Endothelial cell of umbilical vein (primary cell): ENCODE data around the gene STMP1. TPM values are rescaled to one million over a fixed set of nuclear protein-coding genes. Genes with fewer than 3 reads are reported as not detected.

ENCODE experiments used
- BruUV-seq: library from RNA; stranded (reverse); fragments of 400-500 nt; replicated peaks from 2 replicates; lab custom pipeline; 2021; lab: Mats Ljungman, UMichigan
- CTCF ChIA-PET: fragments of 300-600, 350-600 bp; sonication (Branson Sonifier 250); formaldehyde crosslinking; loops from one replicate; lab custom pipeline; 2021; ENCODE audit warnings: antibody characterized with exemption, inconsistent platforms; lab: Charles Lee
- POLR2A ChIA-PET: fragments of 300-600, 350-600 bp; sonication (Branson Sonifier 250); formaldehyde crosslinking; loops from one replicate; lab custom pipeline; 2021; ENCODE audit warnings: antibody characterized with exemption, inconsistent platforms; lab: Charles Lee
- DNase-seq: peaks from one replicate; pipeline ENCODE4 v3.0.0-alpha.2; 2011; ENCODE audit warnings: low read depth, low spot score
- FAIRE-seq: peaks from 2 replicates; lab custom pipeline; 2011; peaks lifted over from hg19 to GRCh38; lab: Jason Lieb, UNC
- H2AFZ ChIP-seq: 2 replicates; pipeline ENCODE4 v1.6.0; 2012; ENCODE audit warnings: low read depth, low read length, control low read depth, inconsistent platforms
- H3K27ac ChIP-seq: 2 replicates; pipeline ENCODE4 v1.5.1; 2011; ENCODE audit warnings: low read depth, mild to moderate bottlenecking, control low read depth, low read length, moderate library complexity; ENCODE audit not compliant: insufficient read depth
- H3K27me3 ChIP-seq, 2 experiments: 2 replicates each; pipeline versions ENCODE4 v1.6.0 to v1.6.1; 2011; ENCODE audit warnings: low read length in 2 of 2, mixed read lengths in 1 of 2; ENCODE audit not compliant: control insufficient read depth in 2 of 2, insufficient read depth in 2 of 2
- H3K36me3 ChIP-seq, 2 experiments: 2 replicates in 1 of 2; 3 replicates in 1 of 2; pipeline ENCODE4 v1.5.1; 2011; ENCODE audit warnings: low read length in 2 of 2, mild to moderate bottlenecking in 1 of 2, moderate library complexity in 1 of 2; ENCODE audit not compliant: control insufficient read depth in 2 of 2, insufficient read depth in 2 of 2; ENCODE audit errors: extremely low read depth in 1 of 2
- H3K4me1 ChIP-seq: 3 replicates; pipeline ENCODE4 v1.5.1; 2011; ENCODE audit warnings: mild to moderate bottlenecking, low read length; ENCODE audit not compliant: control insufficient read depth, insufficient read depth; ENCODE audit errors: extremely low read depth
- H3K4me2 ChIP-seq: 2 replicates; pipeline ENCODE4 v1.6.1; 2011; ENCODE audit warnings: low read length, control low read depth, mixed read lengths; ENCODE audit not compliant: insufficient read depth
- H3K4me3 ChIP-seq, 3 experiments: fragments of 200-600 bp in 1 of 3; sonication (generic), shearing (Covaris generic) in 1 of 3; replicated peaks in 1 of 3; 2 replicates each; pipeline ENCODE4 v1.5.1; 2011 to 2016; ENCODE audit warnings: control low read depth in 3 of 3, low read length in 3 of 3, mild to moderate bottlenecking in 2 of 3, inconsistent platforms in 1 of 3, low read depth in 1 of 3, moderate library complexity in 1 of 3; ENCODE audit not compliant: insufficient read depth in 1 of 3
- H3K79me2 ChIP-seq: 2 replicates; pipeline ENCODE4 v1.6.0; 2012; ENCODE audit warnings: low read length, inconsistent platforms; ENCODE audit not compliant: control insufficient read depth, insufficient read depth
- H3K9ac ChIP-seq: replicated peaks from 2 replicates; pipeline ENCODE3; 2011; ENCODE audit warnings: low read length, control low read depth; ENCODE audit not compliant: insufficient read depth; ENCODE audit errors: extremely low read depth
- H3K9me1 ChIP-seq: replicated peaks from 3 replicates; pipeline ENCODE4 v1.6.0; 2011; ENCODE audit warnings: mild to moderate bottlenecking, low read length; ENCODE audit not compliant: control insufficient read depth, insufficient read depth; ENCODE audit errors: extremely low read depth
- H3K9me3 ChIP-seq: replicated peaks from 2 replicates; pipeline ENCODE4 v1.5.1; 2012; ENCODE audit warnings: low read length, inconsistent platforms; ENCODE audit not compliant: control insufficient read depth, insufficient read depth
- H4K20me1 ChIP-seq: replicated peaks from 2 replicates; pipeline ENCODE3; 2011; ENCODE audit warnings: mild to moderate bottlenecking, low read length; ENCODE audit not compliant: control insufficient read depth, insufficient read depth; ENCODE audit errors: extremely low read depth
- CTCF ChIP-seq, 2 donors: IDR thresholded peaks; 1 replicate in 1 of 2; 2 replicates in 1 of 2; pipeline ENCODE4 v1.5.1; 2011; ENCODE audit warnings: low read length in 2 of 2, mild to moderate bottlenecking in 2 of 2, moderate library complexity in 2 of 2, control low read depth in 1 of 2, inconsistent platforms in 1 of 2, low read depth in 1 of 2; ENCODE audit not compliant: insufficient read depth in 1 of 2; ENCODE audit errors: extremely low read depth in 1 of 2
- EZH2 ChIP-seq: IDR thresholded peaks from 2 replicates; pipeline ENCODE4 v1.6.1; 2012; ENCODE audit warnings: borderline replicate concordance, low read depth, mild to moderate bottlenecking, moderate library complexity, low read length, inconsistent platforms; ENCODE audit not compliant: severe bottlenecking
- FOS ChIP-seq: IDR thresholded peaks from 2 replicates; pipeline ENCODE4 v1.6.1; 2011; ENCODE audit warnings: mild to moderate bottlenecking, low read length, moderate library complexity, borderline replicate concordance; ENCODE audit not compliant: insufficient read depth
- GATA2 ChIP-seq: IDR thresholded peaks from 2 replicates; pipeline ENCODE4 v1.7.0; 2011; ENCODE audit warnings: low read depth, mild to moderate bottlenecking, moderate library complexity, mixed read lengths, low read length; ENCODE audit not compliant: insufficient read length, insufficient read depth
- JUN ChIP-seq: IDR thresholded peaks from 2 replicates; pipeline ENCODE4 v1.6.1; 2011; ENCODE audit warnings: borderline replicate concordance, low read depth; ENCODE audit not compliant: insufficient read length, insufficient read depth
- MAX ChIP-seq: IDR thresholded peaks from 2 replicates; pipeline ENCODE4 v1.6.1; 2011; ENCODE audit not compliant: insufficient read depth, insufficient read length
- MYC ChIP-seq: IDR thresholded peaks from one replicate; pipeline ENCODE4 v1.6.1; 2011; ENCODE audit warnings: mild to moderate bottlenecking, low read depth, low read length
- POLR2A ChIP-seq: IDR thresholded peaks from 2 replicates; pipeline ENCODE4 v1.6.1; 2012; ENCODE audit warnings: low read depth, mild to moderate bottlenecking, control low read depth, low read length
- POLR2AphosphoS5 ChIP-seq: IDR thresholded peaks from 2 replicates; pipeline ENCODE4 v1.6.1; 2012; ENCODE audit warnings: low read depth, mild to moderate bottlenecking, control low read depth, low read length, moderate library complexity; ENCODE audit not compliant: insufficient read depth
- dilution Hi-C: fragments of 300-500 bp; cut with MboI; formaldehyde crosslinking; loops from one replicate; pipeline ENCODE4 v1.15.0; 2019; ENCODE audit warnings: low sequenced_read_pairs; ENCODE audit not compliant: extremely low pct_ligation_motif_present
- intact Hi-C: fragments of 100-400 bp; cut with micrococcal nuclease; formaldehyde crosslinking; loops from one replicate; pipeline ENCODE4 v1.10.0; 2022
- polyA plus RNA-seq, 4 experiments: library from polyadenylated mRNA; depleted of rRNA in 3 of 4; stranded (reverse) in 3 of 4; unstranded in 1 of 4; fragments of >200 nt; gene quantifications; 2 replicates each; pipeline versions ENCODE4 v1.2.1 to v1.2.3, GENCODE V29; 2011 to 2012; ENCODE audit warnings: missing spikeins in 1 of 4
- total RNA-seq: library from RNA; stranded (reverse); gene quantifications from 2 replicates; pipeline ENCODE4 v1.2.3, GENCODE V29; 2021

The STMP1 gene
- total and polyA plus RNA-seq, 2 donors (not counting 3 experiments of a cell fraction or from before 2014, with no cell fraction given): 17.1 to 31.3 TPM

- H3K4me2 ChIP-seq: no peak overlapping the region
- intact Hi-C loops (loop anchor here (1.0 to 5.0 kb wide), 3 partner anchors 23 to 363 kb away; partner anchors contain the start of gene CNOT4), dilution Hi-C loops (no loop called here)
- BruUV-seq: no TSS peak
- H4K20me1 ChIP-seq: no peaks in the 10 kb centered on the region
- no peak overlapping the region for H2AFZ ChIP-seq
- H3K79me2 ChIP-seq: no peaks in the 10 kb centered on the region
- CTCF ChIA-PET: interaction anchor here (0.6 to 7.3 kb wide), 38 partner anchors 9 to 1982 kb away, joined by 3 to 173 read pairs (median 5); partner anchors contain the start of gene STMP1
- H3K9ac ChIP-seq: no peak overlapping the region
- DNase-seq (no peak), FAIRE-seq (peak; percentile 8)
- no peak overlapping the region for H3K4me3 ChIP-seq
- TF ChIP-seq EZH2 (no peak), GATA2 (no peak), CTCF (IDR thresholded peaks at IDR 0.05; ENCODE audit: extremely low read depth in 1 of 2, insufficient read depth in 1 of 2, low read depth in 1 of 2, low read length in 2 of 2) (no peak), POLR2AphosphoS5 (no peak), POLR2A (no peak), FOS (no peak), JUN (no peak), MYC (no peak), MAX (no peak)
- H3K36me3 ChIP-seq: peaks cover 0 to 9% of the 10 kb centered on the region in 2 experiments
- H3K27ac ChIP-seq: no peak overlapping the region
- POLR2A ChIA-PET: no interaction called here
- no peaks in the 10 kb centered on the region for H3K9me1 ChIP-seq
- no peaks in the 10 kb centered on the region for H3K4me1 ChIP-seq
- no peaks in the 10 kb centered on the region for H3K27me3 ChIP-seq
- H3K9me3 ChIP-seq: no peaks in the 10 kb centered on the region
Measured at GRCh38 chr7:135644729-135645128, 17.6 kb upstream of the STMP1 start.
